Measurements from ENCODE around the gene BRSK2. TPM values are rescaled to one million over a fixed set of nuclear protein-coding genes. Genes with fewer than 3 reads are reported as not detected.

The BRSK2 gene
- total and polyA plus RNA-seq, 2 of the 4 experiments (the other 2 are of a cell fraction): 0.18 to 0.62 TPM

DNA sequence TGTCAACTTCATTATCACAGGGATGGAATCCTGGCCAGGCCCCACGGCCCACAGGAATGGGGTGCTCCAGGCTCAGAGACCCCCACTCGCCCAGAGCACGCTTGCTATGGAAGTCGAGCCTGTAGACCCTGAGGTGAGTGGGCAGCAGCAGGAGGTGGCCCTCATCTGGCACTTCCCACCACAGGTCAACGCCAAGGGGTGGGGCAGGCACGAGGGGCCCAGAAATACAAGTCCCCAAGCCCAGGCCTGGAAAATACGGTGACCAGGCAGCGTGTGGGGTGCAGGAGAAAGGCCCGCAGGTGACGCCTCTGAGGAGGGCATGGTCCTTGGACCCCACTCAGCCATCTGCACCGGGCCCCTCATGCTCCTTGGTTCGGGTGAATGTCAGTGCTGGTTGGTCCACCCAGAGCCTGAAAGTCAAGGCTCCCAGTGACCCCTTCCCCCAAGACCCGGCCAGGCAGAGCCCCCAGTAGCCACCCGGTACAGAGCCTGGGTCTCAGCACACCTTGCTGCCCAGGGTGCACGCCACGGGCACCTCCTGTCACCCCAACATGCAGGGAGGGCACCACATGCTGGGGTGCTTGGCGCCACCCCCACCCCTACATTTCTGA, 94.4 kb downstream of the BRSK2 start:
- Histone ChIP-seq H3K36me3 (ENCODE audit: control insufficient read depth, insufficient read depth, low read length) (peaks cover 12% of the 10 kb centered on the region; the same call in 1 of the 2 replicates), H4K20me1 (ENCODE audit: insufficient read depth, low read length) (peaks cover 84% of the 10 kb centered on the region)
- CTCF ChIA-PET: no interaction called here

More for the DNA sequence above, 94.4 kb downstream of the BRSK2 start:
- intact Hi-C loops (cut with micrococcal nuclease): no loop called here
- POLR2A ChIA-PET (ENCODE audit: unreplicated experiment): no interaction called here
- no peak for DNase-seq
- H2BK5ac ChIP-seq (ENCODE audit: low read depth, low read length, poor library complexity, severe bottlenecking): no peak overlapping the region
- H2BK15ac ChIP-seq (ENCODE audit: low read depth, low read length): no peak overlapping the region
- H3K4ac ChIP-seq (ENCODE audit: low read depth, low read length): no peak overlapping the region
- 79% methylated on average over 5 of the region's 17 CpGs; no CpG with 5 or more reads in 1 of the 2 experiments for WGBS, 2 experiments (ENCODE audit: extremely low coverage in 2 of 2, insufficient read length in 1 of 2)
- H2BK120ac ChIP-seq (ENCODE audit: low read depth, low read length): no peak overlapping the region
- H4K8ac ChIP-seq (ENCODE audit: low read depth in 2 of 2, low read length in 2 of 2): no peak overlapping the region
- H2AK9ac ChIP-seq (replicated peaks; ENCODE audit: low read depth, low read length, poor library complexity): no peak overlapping the region
- H3K4me2 ChIP-seq (ENCODE audit: low read depth, low read length): no peak overlapping the region
- TF ChIP-seq MXI1 (IDR thresholded peaks at IDR 0.05; ENCODE audit: borderline replicate concordance, low read depth, low read length) (no peak), RFX5 (IDR thresholded peaks at IDR 0.05; ENCODE audit: low read depth, low read length) (no peak), BHLHE40 (IDR thresholded peaks at IDR 0.05; ENCODE audit: low read depth, low read length) (no peak), POLR2A (IDR thresholded peaks at IDR 0.05; ENCODE audit: low read depth, low read length) (no peak), CEBPB (IDR thresholded peaks at IDR 0.05; ENCODE audit: low read depth, low read length) (no peak), RCOR1 (IDR thresholded peaks at IDR 0.05; ENCODE audit: insufficient replicate concordance, low read length) (no peak)
- TF ChIP-seq, protein P1, sequence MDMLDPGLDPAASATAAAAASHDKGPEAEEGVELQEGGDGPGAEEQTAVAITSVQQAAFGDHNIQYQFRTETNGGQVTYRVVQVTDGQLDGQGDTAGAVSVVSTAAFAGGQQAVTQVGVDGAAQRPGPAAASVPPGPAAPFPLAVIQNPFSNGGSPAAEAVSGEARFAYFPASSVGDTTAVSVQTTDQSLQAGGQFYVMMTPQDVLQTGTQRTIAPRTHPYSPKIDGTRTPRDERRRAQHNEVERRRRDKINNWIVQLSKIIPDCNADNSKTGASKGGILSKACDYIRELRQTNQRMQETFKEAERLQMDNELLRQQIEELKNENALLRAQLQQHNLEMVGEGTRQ (IDR thresholded peaks at IDR 0.05; ENCODE audit: low read depth, low read length): no peak
- TF ChIP-seq, protein P2, sequence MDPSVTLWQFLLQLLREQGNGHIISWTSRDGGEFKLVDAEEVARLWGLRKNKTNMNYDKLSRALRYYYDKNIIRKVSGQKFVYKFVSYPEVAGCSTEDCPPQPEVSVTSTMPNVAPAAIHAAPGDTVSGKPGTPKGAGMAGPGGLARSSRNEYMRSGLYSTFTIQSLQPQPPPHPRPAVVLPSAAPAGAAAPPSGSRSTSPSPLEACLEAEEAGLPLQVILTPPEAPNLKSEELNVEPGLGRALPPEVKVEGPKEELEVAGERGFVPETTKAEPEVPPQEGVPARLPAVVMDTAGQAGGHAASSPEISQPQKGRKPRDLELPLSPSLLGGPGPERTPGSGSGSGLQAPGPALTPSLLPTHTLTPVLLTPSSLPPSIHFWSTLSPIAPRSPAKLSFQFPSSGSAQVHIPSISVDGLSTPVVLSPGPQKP (IDR thresholded peaks at IDR 0.05; ENCODE audit: borderline replicate concordance, low read depth, low read length): no peak
- no peak overlapping the region for H4K5ac ChIP-seq (ENCODE audit: low read depth, low read length)
- no peaks in the 10 kb centered on the region for H3K27me3 ChIP-seq (ENCODE audit: control insufficient read depth, insufficient read depth, low read length)
- H3K4me3 ChIP-seq (ENCODE audit: insufficient read depth, low read depth, low read length): no peak overlapping the region
- H4K91ac ChIP-seq (ENCODE audit: insufficient read depth, low read depth, low read length): no peak overlapping the region
- no peaks in the 10 kb centered on the region for H3K9me3 ChIP-seq (ENCODE audit: control insufficient read depth, insufficient read depth, low read length)
- no peak for ATAC-seq (ENCODE audit: low read depth)
- peaks cover 4% of the 10 kb centered on the region; the same call in 1 of the 2 replicates for H3K4me1 ChIP-seq (ENCODE audit: control insufficient read depth, insufficient read depth, low read length)
- no peak overlapping the region for H3K14ac ChIP-seq (replicated peaks; ENCODE audit: low read depth, low read length)
- H2BK20ac ChIP-seq (ENCODE audit: low read depth, low read length): no peak overlapping the region
- no peak overlapping the region for H2AFZ ChIP-seq (replicated peaks; ENCODE audit: low read length, poor library complexity)
- H3K23ac ChIP-seq (ENCODE audit: low read depth, low read length): no peak overlapping the region
- peaks cover 3% of the 10 kb centered on the region; the same call in 1 of the 2 replicates for H3K9me1 ChIP-seq (ENCODE audit: insufficient read depth, low read length)
- no peak overlapping the region for H3K9ac ChIP-seq (ENCODE audit: low read depth, low read length)
- H3K18ac ChIP-seq (ENCODE audit: low read depth, low read length): no peak overlapping the region
- no peak overlapping the region for H3K56ac ChIP-seq (ENCODE audit: extremely low read depth, insufficient read depth, low read length)
- no peak overlapping the region for H2AK5ac ChIP-seq (ENCODE audit: low read depth, low read length)
- dilution Hi-C loops (cut with HindIII; ENCODE audit: low sequenced_read_pairs, unreplicated experiment): no loop called here
- no peak overlapping the region for H3K27ac ChIP-seq (ENCODE audit: insufficient read depth, low read length)
- BruUV-seq (replicated peaks): no TSS peak
- in situ Hi-C loops (cut with MboI; ENCODE audit: low sequenced_read_pairs): no loop called here
- peaks cover 9 to 59% of the 10 kb centered on the region in 2 experiments; a peak in 3 of 4 replicates for H3K79me1 ChIP-seq (ENCODE audit: low read depth in 1 of 2, low read length in 2 of 2)

Data from IMR-90 (cell line).